Spleen (tissue), 11 donors: ENCODE results near the gene ZMYND8. TPM values are rescaled to one million over a fixed set of nuclear protein-coding genes. Genes with fewer than 3 reads are reported as not detected.

Experiments used
- DNase-seq: peaks from one replicate; pipeline ENCODE4 v3.0.0-alpha.2; 2020
- H3K27ac ChIP-seq, 8 donors: fragments of 200-600 bp; sonication (generic) in 7 of 8; 1 replicate in 4 of 8; 2 replicates in 4 of 8; pipeline versions ENCODE4 v1.5.0 to v1.8.0; 2016 to 2021; ENCODE audit warnings: inconsistent platforms in 4 of 8, mild to moderate bottlenecking in 4 of 8, moderate library complexity in 1 of 8
- H3K27me3 ChIP-seq, 7 donors: fragments of 200-600 bp; sonication (generic) in 6 of 7; replicated peaks in 1 of 7; 1 replicate in 4 of 7; 2 replicates in 3 of 7; pipeline versions ENCODE4 v1.5.0 to v1.8.0; 2016 to 2021; ENCODE audit warnings: inconsistent platforms in 3 of 7, mild to moderate bottlenecking in 1 of 7
- H3K36me3 ChIP-seq, 6 donors: fragments of 200-600 bp; sonication (generic) in 5 of 6; 1 replicate in 4 of 6; 2 replicates in 2 of 6; pipeline versions ENCODE4 v1.5.0 to v1.8.0; 2016 to 2021; ENCODE audit warnings: inconsistent platforms in 2 of 6
- H3K4me1 ChIP-seq, 6 donors: fragments of 200-600 bp; sonication (generic) in 5 of 6; 1 replicate in 3 of 6; 2 replicates in 3 of 6; pipeline versions ENCODE4 v1.5.0 to v1.8.0; 2016 to 2021; ENCODE audit warnings: inconsistent platforms in 3 of 6
- H3K4me3 ChIP-seq, 8 donors: fragments of 200-600 bp; sonication (generic) in 7 of 8; 1 replicate in 4 of 8; 2 replicates in 4 of 8; pipeline versions ENCODE4 v1.5.0 to v1.8.0; 2016 to 2021; ENCODE audit warnings: inconsistent platforms in 4 of 8, mild to moderate bottlenecking in 4 of 8, moderate library complexity in 2 of 8
- H3K9me3 ChIP-seq, 8 donors: fragments of 200-600 bp; sonication (generic) in 7 of 8; 1 replicate in 4 of 8; 2 replicates in 4 of 8; pipeline versions ENCODE4 v1.5.0 to v1.8.0; 2016 to 2021; ENCODE audit warnings: inconsistent platforms in 4 of 8
- CTCF ChIP-seq, 11 experiments: fragments of 200-600 bp in 7 of 11; fragments of 450-650 bp in 4 of 11; sonication (generic) in 4 of 11; IDR thresholded peaks in 8 of 11; conservative IDR thresholded peaks in 3 of 11; 1 replicate in 7 of 11; 2 replicates in 4 of 11; pipeline versions ENCODE4 v1.4.0 to v1.8.0; 2016 to 2021; ENCODE audit warnings: antibody characterized with exemption in 11 of 11, inconsistent platforms in 4 of 11, mild to moderate bottlenecking in 1 of 11
- POLR2A ChIP-seq, 3 donors: fragments of 450-650 bp; IDR thresholded peaks; one replicate each; pipeline ENCODE4 v1.5.1; 2017; ENCODE audit warnings: antibody characterized with exemption in 3 of 3, mild to moderate bottlenecking in 1 of 3
- POLR2AphosphoS5 ChIP-seq, 3 donors: sonication (generic); formaldehyde crosslinking; IDR thresholded peaks; one replicate each; pipeline ENCODE4 v1.5.1; 2017; ENCODE audit warnings: antibody characterized with exemption in 3 of 3
- WGBS, 5 donors: extraction: QIAGEN DNeasy Blood & Tissue Kit in 3 of 5; methylation state at CpG; one replicate each; pipeline versions ENCODE4 v1.1.5 to v1.1.7; 2013 to 2018; 5-methylcytosine and 5-hydroxymethylcytosine counted together
- intact Hi-C: fragments of 100-400 bp; cut with DNase I; formaldehyde crosslinking; loops from one replicate; pipeline ENCODE4 v1.15.0; 2023; ENCODE audit warnings: low total_unique reads
- polyA plus RNA-seq, 3 donors: library from polyadenylated mRNA; stranded (reverse); fragments of 200-250 nt; gene quantifications; one replicate each; pipeline ENCODE4 v1.2.1, GENCODE V29; 2013
- total RNA-seq, 7 donors: library from RNA; depleted of rRNA in 3 of 7; stranded (reverse); fragments of >200 nt in 3 of 7; fragmentation: NEBNext Ultra II Directional in 4 of 7; extraction: Animal tissue kit (Norgen Biotek cat#: 25700) in 4 of 7; gene quantifications; one replicate each; pipeline versions ENCODE4 v1.1.0 to v1.2.1, GENCODE V29; 2016 to 2021
- donor health status: healthy with polysubstance abuse.
- donor health status: DM: no; HTN: no; CAD: no; lungs with moderate emphysema.
- donor health status: DM: no; HTN: no; CAD: no.
- donor health status: Bipolar disorder and iron deficiency.
- donor health status: healthy.
- donor health status: DM: no; HTN: no; CAD: no.
- donor health status: DM: yes; HTN: yes; CAD: no.

The ZMYND8 gene
- total and polyA plus RNA-seq, 10 donors = 12.5 to 64.0 (median 46.8) TPM

- Histone ChIP-seq H3K9me3 (no peaks in the 10 kb centered on the region), H3K4me3 (no peak overlapping the region), H3K4me1 (peaks cover 8 to 50% (median 39%) of the 10 kb centered on the region in 6 donors), H3K27me3 (no peaks in the 10 kb centered on the region), H3K27ac (peak overlapping the region in 7 of 8 donors; percentile 73 to 83 (median 79)), H3K36me3 (peaks cover 3 to 98% (median 48%) of the 10 kb centered on the region in 6 donors)
- WGBS, 5 donors = 96 to 99% (median 98%) methylated on average over 6 of the region's 6 CpGs
- intact Hi-C loops = no loop called here
- DNase-seq = no peak
- TF ChIP-seq POLR2AphosphoS5 (IDR thresholded peaks at IDR 0.05) (no peak), CTCF (IDR thresholded peaks at IDR 0.05 in 8 of 11, conservative IDR thresholded peaks at IDR 0.05 in 3 of 11) (no peak), POLR2A (IDR thresholded peaks at IDR 0.05) (no peak)
Observed at GRCh38 chr20:47275548-47275947, 81.0 kb downstream of the ZMYND8 start.

- Histone ChIP-seq H3K27me3 (no peaks in the 10 kb centered on the region), H3K9me3 (no peaks in the 10 kb centered on the region), H3K4me1 (peaks cover 8 to 53% (median 39%) of the 10 kb centered on the region in 6 donors), H3K4me3 (no peak overlapping the region), H3K36me3 (peaks cover 3 to 97% (median 41%) of the 10 kb centered on the region in 6 donors), H3K27ac (peak overlapping the region; percentile 69 to 83 (median 78))
- no peak for DNase-seq
- intact Hi-C loops = loop anchor here (5.0 kb wide), 1 partner anchor 348 kb away; no protein-coding TSS in a partner anchor
- 33 to 58% (median 43%) methylated on average over 4 of the region's 4 CpGs for WGBS, 5 donors
- no peak for TF ChIP-seq CTCF (IDR thresholded peaks at IDR 0.05 in 8 of 11, conservative IDR thresholded peaks at IDR 0.05 in 3 of 11)
- no peak for TF ChIP-seq POLR2AphosphoS5 (IDR thresholded peaks at IDR 0.05)
- no peak for TF ChIP-seq POLR2A (IDR thresholded peaks at IDR 0.05)
Observed at GRCh38 chr20:47274401-47275108, 81.9 kb downstream of the ZMYND8 start.

GRCh38 chr20:47273591-47274235 lies 82.8 kb downstream of the ZMYND8 start:
- DNase-seq = no peak
- TF ChIP-seq POLR2A (IDR thresholded peaks at IDR 0.05) = no peak
- TF ChIP-seq CTCF (IDR thresholded peaks at IDR 0.05 in 8 of 11, conservative IDR thresholded peaks at IDR 0.05 in 3 of 11) = no peak
- no peak for TF ChIP-seq POLR2AphosphoS5 (IDR thresholded peaks at IDR 0.05)
- no peak overlapping the region for H3K4me3 ChIP-seq
- WGBS, 5 donors = 89 to 98% (median 94%) methylated on average over 2 of the region's 2 CpGs
- no peaks in the 10 kb centered on the region for H3K27me3 ChIP-seq
- H3K27ac ChIP-seq = peak overlapping the region; percentile 69 to 83 (median 78)
- H3K4me1 ChIP-seq = peaks cover 8 to 58% (median 37%) of the 10 kb centered on the region in 6 donors
- H3K36me3 ChIP-seq = peaks cover 3 to 97% (median 38%) of the 10 kb centered on the region in 6 donors
- H3K9me3 ChIP-seq = no peaks in the 10 kb centered on the region
- intact Hi-C loops = loop anchor here (2.0 to 5.0 kb wide), 2 partner anchors 111 to 349 kb away; no protein-coding TSS in a partner anchor
